Esophagus muscularis mucosa (tissue), 4 donors: ENCODE data around the gene FTH1. TPM values are rescaled to one million over a fixed set of nuclear protein-coding genes. Genes with fewer than 3 reads are reported as not detected.

Source experiments
- DNase-seq: peaks from one replicate; pipeline ENCODE4 v3.0.0-alpha.2; 2017; ENCODE audit errors: extremely low spot score
- H3K27ac ChIP-seq, 4 donors: fragments of 200-600 bp; sonication (generic); replicated peaks in 1 of 4; 1 replicate in 3 of 4; 2 replicates in 1 of 4; pipeline ENCODE4 v1.5.1; 2016 to 2019; ENCODE audit warnings: mild to moderate bottlenecking in 1 of 4
- H3K27me3 ChIP-seq, 4 donors: fragments of 200-600 bp; sonication (generic); one replicate each; pipeline versions ENCODE4 v1.5.1 to v1.6.0; 2016 to 2019
- H3K36me3 ChIP-seq, 4 donors: fragments of 200-600 bp; sonication (generic); one replicate each; pipeline ENCODE4 v1.5.1; 2016 to 2019
- H3K4me1 ChIP-seq, 4 donors: fragments of 200-600 bp; sonication (generic); one replicate each; pipeline ENCODE4 v1.5.1; 2016 to 2019
- H3K4me3 ChIP-seq, 4 donors: fragments of 200-600 bp; sonication (generic); 1 replicate in 2 of 4; 2 replicates in 2 of 4; pipeline ENCODE4 v1.5.1; 2016 to 2019; ENCODE audit warnings: mild to moderate bottlenecking in 4 of 4, moderate library complexity in 1 of 4
- H3K9me3 ChIP-seq, 4 donors: fragments of 200-600 bp; sonication (generic); 1 replicate in 3 of 4; 2 replicates in 1 of 4; pipeline ENCODE4 v1.5.1; 2016 to 2019
- EP300 ChIP-seq: sonication (generic); formaldehyde crosslinking; IDR thresholded peaks from one replicate; pipeline ENCODE4 v1.6.1; 2017; ENCODE audit warnings: antibody characterized with exemption
- POLR2A ChIP-seq: fragments of 450-650 bp; IDR thresholded peaks from one replicate; pipeline ENCODE4 v1.6.1; 2017; ENCODE audit warnings: antibody characterized with exemption, moderate library complexity, mild to moderate bottlenecking, low read depth
- POLR2AphosphoS5 ChIP-seq, 2 donors: sonication (generic); formaldehyde crosslinking; IDR thresholded peaks; one replicate each; pipeline ENCODE4 v1.6.1; 2017; ENCODE audit warnings: antibody characterized with exemption in 2 of 2
- WGBS: methylation state at CpG from one replicate; pipeline ENCODE4 v1.1.5; 2018; 5-methylcytosine and 5-hydroxymethylcytosine counted together
- intact Hi-C: fragments of 100-400 bp; cut with DNase I; formaldehyde crosslinking; loops from one replicate; pipeline ENCODE4 v1.15.1; 2023
- small RNA-seq, 3 donors: library from RNA; depleted of rRNA; stranded (forward); fragments of <200 nt; gene quantifications; one replicate each; pipeline ENCODE3, GENCODE V24; 2016
- total RNA-seq, 4 donors: library from RNA; depleted of rRNA; stranded (reverse); fragments of >200 nt; gene quantifications; one replicate each; pipeline versions ENCODE4 v1.1.0 to v1.2.1, GENCODE V29; 2016
- TF ChIP-seq, protein P1 (sequence below), 3 experiments: fragments of 200-600 bp in 2 of 3; fragments of 450-650 bp in 1 of 3; sonication (generic) in 2 of 3; IDR thresholded peaks; one replicate each; pipeline ENCODE4 v1.5.1; 2017 to 2019; ENCODE audit warnings: antibody characterized with exemption in 3 of 3, mild to moderate bottlenecking in 2 of 3, moderate library complexity in 1 of 3

FTH1 gene
- total RNA-seq, 4 donors from 2014 or later = 1,795 to 3,027 (median 2,719) TPM

DNA sequence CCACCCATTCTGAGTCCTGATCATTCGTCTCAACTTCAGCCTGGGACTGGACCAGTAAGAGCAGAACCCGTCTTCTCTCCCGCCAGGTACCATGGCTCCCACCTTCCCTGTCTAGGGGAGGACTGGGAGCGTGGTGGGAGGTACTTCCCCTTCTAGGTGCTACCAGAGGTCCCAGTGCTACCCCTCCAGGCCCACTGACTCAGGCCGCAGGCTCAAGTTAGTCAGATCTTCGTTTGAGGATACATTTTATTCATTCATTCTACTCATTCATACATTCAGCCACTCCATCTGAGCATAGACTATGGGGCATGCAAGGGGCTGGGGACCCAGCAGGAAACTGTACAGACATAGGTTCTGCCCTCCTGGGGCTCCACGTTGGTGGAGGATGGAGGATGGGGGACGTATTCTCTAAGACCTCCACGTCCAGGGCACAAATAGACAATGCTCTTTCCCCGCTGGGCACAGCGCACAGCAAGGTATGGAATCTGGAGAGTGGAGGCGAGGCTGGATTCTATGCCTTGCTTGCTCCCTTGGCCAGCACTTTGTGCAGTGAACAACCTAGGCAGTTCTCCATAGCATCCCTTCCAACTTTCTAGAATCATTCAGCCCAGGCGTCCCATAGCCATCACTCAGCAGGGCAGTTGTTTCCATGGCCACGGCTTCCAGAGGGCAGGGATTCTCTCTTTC lies 49.0 kb downstream of the FTH1 start:
- no peaks in the 10 kb centered on the region for H3K36me3 ChIP-seq
- H3K27me3 ChIP-seq = peaks cover 0 to 20% (median 0%) of the 10 kb centered on the region in 4 donors
- H3K9me3 ChIP-seq = no peaks in the 10 kb centered on the region
- no peak for DNase-seq
- WGBS = 79% methylated on average over 12 of the region's 14 CpGs
- TF ChIP-seq, protein P1, sequence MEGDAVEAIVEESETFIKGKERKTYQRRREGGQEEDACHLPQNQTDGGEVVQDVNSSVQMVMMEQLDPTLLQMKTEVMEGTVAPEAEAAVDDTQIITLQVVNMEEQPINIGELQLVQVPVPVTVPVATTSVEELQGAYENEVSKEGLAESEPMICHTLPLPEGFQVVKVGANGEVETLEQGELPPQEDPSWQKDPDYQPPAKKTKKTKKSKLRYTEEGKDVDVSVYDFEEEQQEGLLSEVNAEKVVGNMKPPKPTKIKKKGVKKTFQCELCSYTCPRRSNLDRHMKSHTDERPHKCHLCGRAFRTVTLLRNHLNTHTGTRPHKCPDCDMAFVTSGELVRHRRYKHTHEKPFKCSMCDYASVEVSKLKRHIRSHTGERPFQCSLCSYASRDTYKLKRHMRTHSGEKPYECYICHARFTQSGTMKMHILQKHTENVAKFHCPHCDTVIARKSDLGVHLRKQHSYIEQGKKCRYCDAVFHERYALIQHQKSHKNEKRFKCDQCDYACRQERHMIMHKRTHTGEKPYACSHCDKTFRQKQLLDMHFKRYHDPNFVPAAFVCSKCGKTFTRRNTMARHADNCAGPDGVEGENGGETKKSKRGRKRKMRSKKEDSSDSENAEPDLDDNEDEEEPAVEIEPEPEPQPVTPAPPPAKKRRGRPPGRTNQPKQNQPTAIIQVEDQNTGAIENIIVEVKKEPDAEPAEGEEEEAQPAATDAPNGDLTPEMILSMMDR (IDR thresholded peaks at IDR 0.05) = no peak
- no peak for TF ChIP-seq POLR2AphosphoS5 (IDR thresholded peaks at IDR 0.05)
- TF ChIP-seq EP300 = no peak
- no peak for TF ChIP-seq POLR2A
- peak overlapping the region; percentile 72 to 85 (median 76) for H3K27ac ChIP-seq
- H3K4me3 ChIP-seq = peak overlapping the region; percentile 71 to 91 (median 77)
- intact Hi-C loops = no loop called here
- peaks cover 41 to 84% (median 82%) of the 10 kb centered on the region in 4 donors for H3K4me1 ChIP-seq

DNA sequence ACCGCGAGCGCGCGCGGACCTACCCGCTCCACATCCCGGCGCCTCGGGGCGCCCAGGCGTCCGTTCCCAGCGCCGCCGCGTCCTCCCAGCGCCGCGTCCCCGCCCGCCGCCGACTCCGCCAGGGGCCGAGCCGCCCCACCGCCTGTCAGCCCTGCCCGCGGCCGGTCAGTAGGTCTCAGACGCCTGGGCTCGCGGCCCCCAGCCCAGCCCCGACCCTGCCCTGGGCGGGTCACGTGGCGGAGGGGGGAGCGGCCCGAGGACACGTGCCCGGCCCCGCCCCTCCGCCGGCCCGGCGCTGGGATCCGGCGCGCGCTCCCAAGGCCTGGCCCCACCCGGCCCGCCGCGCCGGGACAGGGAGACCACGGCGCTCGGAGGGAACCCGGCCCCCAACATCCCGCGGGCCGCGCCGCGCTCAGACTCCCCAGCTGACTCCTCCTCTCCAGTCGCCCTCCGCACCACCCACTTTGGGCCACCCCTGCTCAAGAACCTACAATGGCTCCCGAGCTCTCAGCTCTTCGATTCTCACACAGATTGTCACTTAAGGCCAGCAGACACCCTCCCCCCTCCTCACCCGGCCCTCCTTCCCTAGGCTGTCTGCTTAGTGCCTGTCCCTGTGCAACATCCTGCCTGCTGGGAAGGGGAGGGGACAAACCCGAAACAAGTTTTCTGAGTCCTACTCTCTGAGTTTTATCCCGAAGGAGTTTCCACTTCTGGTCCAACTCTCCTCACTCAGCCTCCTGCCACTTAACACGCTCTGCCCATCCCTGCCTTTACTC lies 49.9 kb downstream of the FTH1 start, which contains the start of gene RAB3IL1:
Gene RAB3IL1 (minus strand): TSS at position 233 of the 776 bp plus-strand sequence. CDS start 199 bp downstream, at position 34.
- intact Hi-C loops = no loop called here
- H3K27ac ChIP-seq = peak within 1 kb of the TSS; percentile 72 to 85 (median 76)
- peak within 1 kb of the TSS; percentile 71 to 91 (median 77) for H3K4me3 ChIP-seq
- no peak for DNase-seq
- TF ChIP-seq, protein P1 (IDR thresholded peaks at IDR 0.05) = no peak
- peak; percentile 35 for TF ChIP-seq POLR2A
- peak in 1 of 2 donors; percentile 52 for TF ChIP-seq POLR2AphosphoS5 (IDR thresholded peaks at IDR 0.05)
- TF ChIP-seq EP300 = no peak
- no peaks in the 10 kb centered on the region for H3K9me3 ChIP-seq
- H3K4me1 ChIP-seq = peaks cover 32 to 84% (median 82%) of the 10 kb centered on the region in 4 donors
- WGBS = 3% methylated on average over 37 of the region's 74 CpGs
- peaks cover 0 to 20% (median 0%) of the 10 kb centered on the region in 4 donors for H3K27me3 ChIP-seq
- no peaks in the 10 kb centered on the region for H3K36me3 ChIP-seq

DNA sequence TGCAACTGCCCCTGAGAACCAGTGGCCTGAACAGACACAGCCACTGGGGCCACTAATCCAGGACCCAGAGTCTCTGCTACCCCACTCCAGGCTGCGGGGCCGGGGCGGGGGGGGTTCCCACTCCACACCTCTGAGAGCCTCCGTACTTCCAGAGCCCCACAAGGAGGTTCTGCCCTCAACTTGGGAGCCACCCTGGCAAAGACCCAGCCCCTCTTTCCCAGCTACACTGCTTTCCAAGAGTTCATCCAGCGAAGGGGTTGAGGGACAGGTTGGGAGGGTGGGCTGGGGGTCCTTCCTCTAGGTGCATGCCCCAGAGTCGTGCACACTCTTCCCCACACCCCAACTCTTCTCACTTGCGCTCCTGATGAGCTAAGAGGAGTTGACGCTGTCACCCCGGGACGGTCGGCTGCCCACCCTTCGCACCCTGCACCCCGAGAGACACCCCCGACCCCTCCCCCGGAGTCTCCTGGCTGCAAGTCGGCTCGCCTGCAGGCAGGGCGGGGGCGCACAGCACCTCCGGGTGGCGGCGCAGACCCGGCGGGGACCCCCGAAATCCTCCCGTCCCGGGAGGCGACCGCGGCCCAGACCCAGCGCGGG lies 50.6 kb downstream of the FTH1 start:
- TF ChIP-seq, protein P1 (IDR thresholded peaks at IDR 0.05) = no peak
- TF ChIP-seq POLR2AphosphoS5 (IDR thresholded peaks at IDR 0.05) (no peak), POLR2A (no peak), EP300 (no peak)
- Histone ChIP-seq H3K4me3 (peak overlapping the region; percentile 71 to 91 (median 77)), H3K36me3 (no peaks in the 10 kb centered on the region), H3K27ac (peak overlapping the region; percentile 72 to 85 (median 76)), H3K4me1 (peaks cover 31 to 84% (median 83%) of the 10 kb centered on the region in 4 donors), H3K9me3 (no peaks in the 10 kb centered on the region), H3K27me3 (peaks cover 0 to 20% (median 0%) of the 10 kb centered on the region in 4 donors)
- 0% methylated on average over 2 of the region's 32 CpGs for WGBS
- intact Hi-C loops = no loop called here
- DNase-seq = no peak

DNA sequence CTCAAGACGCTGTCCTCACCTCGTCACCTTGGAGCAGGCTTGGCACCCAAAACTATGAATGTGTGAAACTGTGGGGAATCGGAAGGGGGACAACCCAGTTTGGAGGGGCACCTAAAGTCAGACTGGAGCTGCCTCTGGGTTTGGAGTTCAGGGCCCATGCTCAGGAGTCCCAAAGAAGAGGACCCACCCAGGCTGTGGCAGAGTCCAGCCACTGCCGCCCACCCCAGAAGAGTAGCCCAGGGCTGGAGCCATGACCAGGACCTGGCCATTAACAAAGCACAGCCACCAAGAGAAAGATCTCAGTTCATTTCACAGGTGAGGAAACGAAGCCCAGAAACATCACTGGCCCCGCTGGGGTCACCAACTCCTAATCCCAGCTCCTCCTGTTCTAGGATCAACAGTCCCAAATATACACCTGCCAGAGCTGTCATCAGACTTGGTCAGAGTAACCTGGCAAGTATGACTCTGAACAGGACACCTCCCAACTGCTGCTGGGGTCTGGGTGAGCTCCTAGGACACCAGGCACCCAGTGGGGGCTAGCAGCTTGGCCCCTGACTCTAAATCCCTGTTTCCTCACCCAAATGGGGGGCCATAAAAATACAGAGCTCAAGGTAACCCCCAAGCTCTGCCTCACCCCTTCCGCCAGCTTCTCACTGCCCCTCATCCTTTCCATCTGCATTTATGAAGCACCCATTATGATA lies 52.8 kb downstream of the FTH1 start:
- Histone ChIP-seq H3K4me1 (peaks cover 34 to 97% (median 89%) of the 10 kb centered on the region in 4 donors), H3K9me3 (no peaks in the 10 kb centered on the region), H3K27me3 (no peaks in the 10 kb centered on the region), H3K27ac (peak overlapping the region in 2 of 4 donors; percentile 13 to 34), H3K4me3 (peak overlapping the region in 1 of 4 donors; percentile 79), H3K36me3 (no peaks in the 10 kb centered on the region)
- no peak for DNase-seq
- intact Hi-C loops = no loop called here
- TF ChIP-seq, protein P1 (IDR thresholded peaks at IDR 0.05) = no peak
- no peak for TF ChIP-seq EP300
- TF ChIP-seq POLR2A = no peak
- no peak for TF ChIP-seq POLR2AphosphoS5 (IDR thresholded peaks at IDR 0.05)
- WGBS = 89% methylated on average over 4 of the region's 7 CpGs

Small RNA genes within 50 kb of the gene (small RNA-seq; reads per million reads assigned to genes)
- 0 reads per million in 3 donors for gene RNU6-1243P

Other genes with a start within 250 kb of the FTH1 start
- gene MYRF, start 215.0 kb downstream of the FTH1 start, total RNA-seq = under 1 TPM; under 0.01 to 0.71 (median 0.40) TPM
- gene TMEM258, start 175.0 kb downstream of the FTH1 start, total RNA-seq = 10 to 100 TPM; 34.5 to 48.2 (median 43.8) TPM
- gene FEN1, start 174.7 kb downstream of the FTH1 start, total RNA-seq = 10 to 100 TPM in 1 of 4 donors, 1 to 10 TPM in 3; 5.0 to 10.2 (median 7.5) TPM
- 10 to 100 TPM; 20.2 to 26.0 (median 23.8) TPM for gene FADS1, start 150.6 kb downstream of the FTH1 start, total RNA-seq
- 10 to 100 TPM; 15.9 to 32.8 (median 28.0) TPM for gene FADS2, start 139.3 kb downstream of the FTH1 start, total RNA-seq
- gene FADS3, start 76.1 kb downstream of the FTH1 start, total RNA-seq = 100 to 1,000 TPM in 1 of 4 donors, 10 to 100 TPM in 3; 42.4 to 103 (median 57.8) TPM
- gene RAB3IL1, start 50.1 kb downstream of the FTH1 start, total RNA-seq = 10 to 100 TPM; 14.0 to 31.5 (median 14.2) TPM
- 1 to 10 TPM; 2.2 to 5.0 (median 4.3) TPM for gene BEST1, start 17.3 kb downstream of the FTH1 start, total RNA-seq
- gene INCENP, start 156.4 kb upstream of the FTH1 start, total RNA-seq = 10 to 100 TPM; 13.8 to 20.3 (median 16.0) TPM
- gene SCGB1D1, start 222.6 kb upstream of the FTH1 start, total RNA-seq = not detected
- gene SCGB2A1, start 241.0 kb upstream of the FTH1 start, total RNA-seq = not detected